ENCODE data around the gene PSRC1.

DNA sequence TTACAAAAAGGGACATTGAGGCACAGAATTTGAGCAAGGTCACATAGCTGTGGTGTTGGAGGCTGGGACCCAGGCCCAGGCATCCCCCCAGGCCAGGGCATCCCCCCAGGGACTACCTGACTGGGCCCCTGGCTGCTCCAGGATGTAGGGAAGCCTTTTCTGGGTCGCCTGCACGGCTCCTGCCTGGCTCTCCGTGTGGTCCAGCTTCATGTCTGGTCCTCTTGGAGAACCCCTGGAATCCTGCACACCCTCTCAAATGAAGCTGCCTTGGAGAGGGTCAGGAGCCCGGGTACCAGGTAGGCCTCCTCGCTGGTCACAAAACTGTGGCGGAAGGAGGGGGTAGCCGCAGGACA lies 34.5 kb downstream of the PSRC1 start:
- TF ChIP-seq, protein P1, sequence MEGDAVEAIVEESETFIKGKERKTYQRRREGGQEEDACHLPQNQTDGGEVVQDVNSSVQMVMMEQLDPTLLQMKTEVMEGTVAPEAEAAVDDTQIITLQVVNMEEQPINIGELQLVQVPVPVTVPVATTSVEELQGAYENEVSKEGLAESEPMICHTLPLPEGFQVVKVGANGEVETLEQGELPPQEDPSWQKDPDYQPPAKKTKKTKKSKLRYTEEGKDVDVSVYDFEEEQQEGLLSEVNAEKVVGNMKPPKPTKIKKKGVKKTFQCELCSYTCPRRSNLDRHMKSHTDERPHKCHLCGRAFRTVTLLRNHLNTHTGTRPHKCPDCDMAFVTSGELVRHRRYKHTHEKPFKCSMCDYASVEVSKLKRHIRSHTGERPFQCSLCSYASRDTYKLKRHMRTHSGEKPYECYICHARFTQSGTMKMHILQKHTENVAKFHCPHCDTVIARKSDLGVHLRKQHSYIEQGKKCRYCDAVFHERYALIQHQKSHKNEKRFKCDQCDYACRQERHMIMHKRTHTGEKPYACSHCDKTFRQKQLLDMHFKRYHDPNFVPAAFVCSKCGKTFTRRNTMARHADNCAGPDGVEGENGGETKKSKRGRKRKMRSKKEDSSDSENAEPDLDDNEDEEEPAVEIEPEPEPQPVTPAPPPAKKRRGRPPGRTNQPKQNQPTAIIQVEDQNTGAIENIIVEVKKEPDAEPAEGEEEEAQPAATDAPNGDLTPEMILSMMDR (IDR thresholded peaks at IDR 0.05): no peak
- TF ChIP-seq POLR2A (IDR thresholded peaks at IDR 0.05): no peak
